Stimulated activated CD8-positive, alpha-beta memory T cell treated with anti-CD3 and anti-CD28 coated beads, Interleukin-15, amount 100 ng/mL, for 24 hours (primary cell): ENCODE measurements around the gene PLCE1.

Source experiments
- DNase-seq: peaks from one replicate; pipeline ENCODE4 v3.0.0-alpha.2; 2020; ENCODE audit warnings: low read depth

The PLCE1 gene

DNA sequence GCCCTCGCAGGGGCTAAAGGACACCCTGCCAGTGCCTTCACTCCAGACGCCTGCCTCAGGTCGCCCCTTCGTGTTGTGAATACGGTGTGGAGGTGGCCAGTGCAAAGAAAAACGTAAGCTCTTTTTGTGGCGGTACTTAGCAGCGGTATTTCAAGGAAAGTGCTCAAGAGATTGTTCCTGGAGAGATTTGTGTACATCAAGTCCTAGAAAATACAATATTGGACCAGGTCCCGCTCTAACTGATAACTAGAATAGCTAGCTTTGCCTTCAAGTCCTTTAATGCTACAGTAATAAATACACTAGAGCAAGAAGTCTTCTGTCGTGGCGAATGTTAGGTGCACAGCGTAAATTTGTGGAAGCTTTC, 689 bp downstream of the PLCE1 start:
- no peak for DNase-seq

DNA sequence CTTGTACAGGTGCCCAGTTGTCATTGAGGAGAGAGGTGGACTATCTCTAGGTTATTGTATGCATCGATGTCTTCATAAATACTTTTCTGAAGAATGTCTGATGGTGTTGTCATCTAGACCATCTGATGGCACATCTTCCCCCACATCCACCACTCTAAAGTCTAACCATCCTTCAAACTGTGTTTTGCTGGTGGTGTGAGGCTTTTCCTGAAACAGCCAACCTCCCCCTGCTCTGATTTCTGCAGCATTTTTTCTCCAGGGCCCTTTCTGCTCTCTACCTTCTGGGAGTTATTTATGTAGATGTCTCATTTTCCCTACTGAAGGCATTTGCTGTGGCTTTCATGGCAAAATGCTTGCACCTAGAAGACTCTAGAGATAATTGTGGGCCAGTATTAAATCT, 1.5 kb downstream of the PLCE1 start:
- no peak for DNase-seq

DNA sequence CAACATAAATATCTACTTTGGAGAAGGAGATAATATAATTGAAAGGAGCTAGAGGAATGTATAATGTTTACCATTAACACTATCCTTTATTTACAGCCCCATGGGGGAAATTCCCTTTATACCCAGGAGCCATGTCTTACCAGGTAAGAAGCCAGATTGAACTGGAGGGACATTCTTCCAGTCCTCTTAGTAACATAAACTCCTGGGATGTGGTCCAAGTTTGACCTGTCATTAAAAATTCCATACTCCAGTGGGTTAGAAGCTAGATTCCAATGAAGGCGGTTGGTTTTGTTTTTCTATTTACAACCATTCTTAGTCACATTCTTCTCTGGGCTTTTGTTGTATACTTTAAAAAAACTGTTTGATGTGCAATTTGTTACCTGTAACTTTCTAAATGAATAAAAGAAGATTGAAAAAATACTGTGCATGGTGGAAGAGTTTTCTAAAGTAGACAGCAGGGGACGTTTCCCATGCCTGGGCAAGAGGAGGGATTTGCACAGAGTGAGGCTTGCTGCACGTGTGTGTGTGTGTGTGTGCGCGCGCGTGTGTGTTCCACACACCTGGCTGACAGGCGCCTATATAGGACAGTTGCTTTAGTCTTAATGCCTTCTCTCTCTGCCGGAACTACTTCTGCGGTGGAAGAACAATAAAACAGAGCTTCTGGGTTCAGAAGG, 2.0 kb downstream of the PLCE1 start:
- DNase-seq: no peak

DNA sequence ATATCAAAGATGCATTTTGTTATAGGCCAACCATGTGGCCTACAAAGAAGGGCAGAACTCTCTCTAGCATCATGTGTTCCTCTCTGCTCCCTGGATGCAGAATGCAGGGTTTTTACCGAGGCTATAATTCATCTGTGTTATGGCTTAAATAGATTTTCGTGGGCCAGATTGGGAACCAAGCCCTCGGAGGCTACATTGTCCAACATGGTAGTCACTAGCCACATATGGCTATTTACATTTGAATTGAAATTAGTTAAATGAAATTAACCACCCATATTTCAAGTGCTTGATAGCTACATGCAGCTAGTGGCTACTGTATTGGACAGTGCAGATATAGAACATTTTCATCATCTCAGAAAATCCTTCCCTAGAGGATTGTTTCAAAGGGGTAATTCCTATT, 2.8 kb downstream of the PLCE1 start:
- no peak for DNase-seq

DNA sequence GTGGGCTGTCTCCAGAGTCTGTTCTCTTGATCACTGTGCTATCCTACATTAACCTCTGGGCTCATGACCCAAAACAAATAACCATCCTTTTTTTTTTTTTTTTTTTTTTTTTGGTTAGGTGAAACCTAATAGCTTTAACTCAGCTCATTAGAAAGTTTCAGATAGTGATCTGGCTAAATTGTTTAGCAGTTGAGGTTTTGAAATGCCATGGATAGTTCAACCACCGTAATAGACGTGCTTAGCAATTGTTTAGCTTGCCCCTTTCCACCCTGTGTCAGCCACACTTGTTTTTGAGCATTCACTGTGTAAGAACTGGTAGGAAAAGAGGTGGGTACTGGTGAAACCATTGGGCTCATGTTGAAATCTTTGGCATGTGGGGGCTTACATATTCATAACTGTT, 3.8 kb downstream of the PLCE1 start:
- DNase-seq: no peak

DNA sequence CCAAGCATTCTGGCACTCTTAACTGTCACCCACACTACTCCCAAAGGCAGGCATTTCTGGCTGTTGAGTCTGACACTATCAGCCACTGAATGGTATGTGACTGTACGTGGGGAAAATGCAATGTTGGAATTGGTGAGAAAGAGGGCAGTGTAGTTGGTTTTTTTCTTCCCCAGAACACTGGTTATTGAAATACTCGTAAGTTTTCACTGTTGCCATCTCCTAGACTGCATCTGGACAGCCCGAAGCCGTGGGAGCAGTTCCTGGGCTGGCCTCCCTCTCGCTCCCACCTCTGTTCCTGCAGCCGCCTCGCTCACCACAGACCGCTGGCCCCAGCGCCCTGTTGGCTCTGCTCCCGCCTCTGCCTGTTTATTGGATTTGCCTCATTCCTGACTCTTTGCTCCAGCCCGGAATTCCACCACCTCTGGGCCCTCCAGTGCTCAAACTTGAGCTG, 5.7 kb downstream of the PLCE1 start:
- DNase-seq: no peak

DNA sequence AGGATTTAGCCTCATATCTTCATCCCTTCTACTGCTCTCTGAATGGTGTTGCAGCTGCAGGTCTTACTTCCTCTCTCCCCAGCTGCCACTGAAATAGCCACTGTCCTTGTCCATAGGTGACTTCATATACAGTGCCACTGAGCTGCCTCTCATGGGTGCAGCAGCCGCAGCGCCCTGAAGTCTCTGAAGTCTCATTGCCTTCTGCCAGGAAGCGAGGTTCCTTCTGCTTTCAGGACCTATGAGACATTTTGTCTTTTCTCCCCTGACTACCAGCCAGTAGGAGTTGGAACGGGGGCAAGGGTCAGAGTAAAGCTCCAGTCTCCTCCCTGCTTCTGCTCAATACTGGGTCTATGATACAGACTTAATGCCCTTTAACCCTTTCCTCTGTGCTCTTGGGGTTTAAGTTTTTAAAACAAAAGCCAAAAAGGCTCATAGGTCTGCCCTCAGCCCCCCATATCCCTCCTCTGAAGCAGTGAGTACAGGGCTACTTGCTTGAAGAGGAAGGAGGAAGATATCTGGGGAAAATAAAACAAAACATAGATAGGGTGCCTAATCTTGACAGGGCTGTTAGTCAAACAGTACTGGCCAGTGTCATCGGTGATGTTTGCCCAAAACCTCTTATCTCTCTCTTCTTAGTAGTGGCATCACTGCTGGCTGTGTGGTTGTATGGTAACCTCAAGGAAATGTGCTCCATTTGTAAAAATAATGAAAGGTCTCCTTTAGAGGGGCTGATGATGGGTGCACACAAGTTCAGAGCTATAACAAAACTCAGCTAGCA, 7.1 kb downstream of the PLCE1 start:
- DNase-seq: no peak

DNA sequence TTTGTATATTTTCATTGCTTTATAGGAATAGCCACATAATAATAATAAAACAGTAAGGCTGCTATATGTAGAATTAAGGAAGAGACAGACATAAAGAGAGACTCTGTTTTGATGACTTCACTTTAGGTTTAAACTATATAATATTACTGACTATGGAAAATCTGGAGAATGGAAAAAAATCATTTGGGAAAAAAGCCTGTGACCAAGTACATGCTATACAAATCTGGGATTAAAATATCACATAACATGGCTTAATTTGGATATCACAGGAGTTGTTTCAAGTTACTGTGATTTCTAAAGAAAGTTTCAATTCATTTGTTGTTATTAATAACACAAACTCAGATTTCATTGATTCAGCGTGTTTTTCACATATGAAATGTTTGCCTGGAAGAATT, 7.7 kb downstream of the PLCE1 start:
- DNase-seq: no peak

DNA sequence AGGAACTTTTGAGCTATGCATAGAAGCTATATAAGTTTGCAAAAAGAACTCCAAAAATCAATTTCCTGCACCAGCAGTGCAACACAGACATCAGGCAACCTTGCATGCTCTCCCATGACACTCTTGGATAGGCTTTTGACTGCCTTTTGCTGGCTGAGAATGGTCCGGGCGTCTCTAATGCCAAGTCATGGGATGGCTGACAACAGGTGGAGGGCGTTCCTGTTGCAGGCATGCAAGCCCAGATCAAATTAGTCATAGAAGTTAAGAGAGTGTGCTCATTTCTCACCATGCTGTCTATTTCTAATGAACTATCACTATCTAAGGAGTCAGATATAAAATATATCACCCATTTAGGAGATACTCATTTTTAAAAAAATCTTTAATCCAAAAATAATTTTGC, 8.4 kb downstream of the PLCE1 start:
- DNase-seq: no peak

DNA sequence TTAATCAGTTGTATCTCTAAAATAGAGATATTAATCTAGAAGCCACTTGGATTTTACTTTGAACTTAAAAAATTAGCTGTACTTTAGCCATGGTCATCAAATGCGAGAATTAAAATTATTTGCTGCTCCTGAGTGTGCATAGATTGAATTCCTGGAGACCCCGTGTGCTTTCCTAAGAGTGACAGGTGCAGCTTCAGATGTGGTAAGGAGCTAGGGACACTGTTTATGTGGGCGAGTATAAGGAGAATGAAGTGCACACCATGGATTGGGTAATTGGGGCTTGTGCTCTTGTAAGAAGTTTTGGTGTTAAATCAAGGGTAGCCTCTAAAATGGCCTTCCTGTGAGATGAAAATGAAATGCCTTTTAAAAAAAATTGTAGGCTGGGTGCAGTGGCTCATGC, 9.8 kb downstream of the PLCE1 start:
- no peak for DNase-seq

DNA sequence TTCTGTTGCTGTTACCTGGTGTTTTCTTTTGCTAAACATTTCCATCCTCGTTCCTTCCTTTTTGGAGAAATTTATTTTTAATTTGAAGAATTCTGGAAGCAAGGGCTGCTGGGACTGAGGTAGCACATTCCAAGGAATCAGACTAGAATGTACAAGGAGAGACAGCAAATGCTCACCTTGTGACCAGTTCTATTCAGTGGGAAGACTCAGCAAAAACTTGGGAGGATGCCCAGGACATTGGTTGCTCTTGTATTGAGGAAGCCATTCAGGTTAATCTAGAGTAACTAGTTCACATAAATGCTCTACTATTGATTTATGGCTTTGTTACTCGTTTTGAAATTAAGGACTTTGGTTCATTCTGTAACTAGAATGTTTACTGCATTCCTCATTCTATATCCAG, 11.3 kb downstream of the PLCE1 start:
- no peak for DNase-seq

DNA sequence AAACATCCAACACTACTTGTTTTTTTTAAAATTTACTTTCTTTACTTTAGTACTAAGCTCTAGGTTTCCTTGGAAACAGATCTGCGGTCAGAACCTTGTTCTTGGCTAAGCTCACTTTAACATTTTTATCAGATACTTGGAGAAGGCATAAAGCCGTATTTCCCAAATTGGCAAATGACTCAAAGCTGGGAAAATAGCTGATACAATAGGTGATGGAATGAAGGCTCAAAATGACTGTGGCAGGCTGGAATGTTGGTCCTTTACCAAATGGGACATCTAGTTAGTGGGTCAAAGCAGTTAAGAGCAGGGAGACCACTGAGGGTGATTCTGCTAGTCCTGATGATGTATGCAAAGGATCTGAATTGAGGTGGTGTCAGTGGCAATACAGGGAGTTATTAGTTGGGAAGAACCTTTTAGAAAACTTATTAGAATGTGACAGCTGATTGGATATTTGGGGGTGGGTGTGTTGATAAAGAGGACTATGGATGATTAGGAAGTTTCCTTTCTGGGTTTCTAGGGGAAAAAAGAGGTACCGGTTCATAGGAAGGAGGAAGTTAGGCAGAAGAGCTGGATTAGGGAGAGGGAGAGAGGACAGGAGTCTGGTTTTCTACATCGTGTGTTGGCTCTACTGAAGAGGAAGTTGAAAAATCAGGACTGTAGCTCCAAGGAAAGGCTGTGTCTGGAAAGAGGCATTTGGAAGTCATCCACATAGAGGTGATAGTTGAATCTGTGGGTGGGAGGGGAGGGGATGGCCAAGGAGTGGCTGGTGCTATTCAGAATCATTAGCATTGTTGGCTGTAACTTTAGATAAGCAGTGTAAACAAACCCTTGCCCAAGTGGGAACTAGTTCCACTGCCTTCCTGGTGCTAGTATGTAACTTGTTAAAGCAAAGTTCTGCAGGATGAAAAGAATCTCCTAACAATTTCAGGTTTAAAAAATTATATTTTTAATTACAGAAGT, 13.1 kb downstream of the PLCE1 start:
- DNase-seq: no peak

DNA sequence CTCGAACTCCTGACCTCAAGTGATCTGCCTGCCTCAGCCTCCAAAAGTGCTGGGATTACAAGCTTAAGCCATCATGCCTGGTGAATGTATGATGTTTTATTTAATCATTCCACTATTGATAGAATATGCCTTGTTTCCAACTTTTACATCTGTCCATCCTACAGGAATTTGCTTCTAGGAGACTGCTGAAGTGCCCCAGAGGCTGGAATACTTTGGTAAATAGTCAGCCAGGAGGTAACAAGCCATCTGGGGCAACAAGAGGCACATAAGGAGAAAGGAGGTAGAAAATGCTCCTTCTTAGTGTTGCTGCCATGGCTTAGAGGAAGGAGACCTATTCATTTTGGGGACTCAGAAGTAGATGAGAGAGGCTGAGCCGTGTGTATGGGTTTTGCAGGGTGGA, 14.8 kb downstream of the PLCE1 start:
- DNase-seq: no peak

DNA sequence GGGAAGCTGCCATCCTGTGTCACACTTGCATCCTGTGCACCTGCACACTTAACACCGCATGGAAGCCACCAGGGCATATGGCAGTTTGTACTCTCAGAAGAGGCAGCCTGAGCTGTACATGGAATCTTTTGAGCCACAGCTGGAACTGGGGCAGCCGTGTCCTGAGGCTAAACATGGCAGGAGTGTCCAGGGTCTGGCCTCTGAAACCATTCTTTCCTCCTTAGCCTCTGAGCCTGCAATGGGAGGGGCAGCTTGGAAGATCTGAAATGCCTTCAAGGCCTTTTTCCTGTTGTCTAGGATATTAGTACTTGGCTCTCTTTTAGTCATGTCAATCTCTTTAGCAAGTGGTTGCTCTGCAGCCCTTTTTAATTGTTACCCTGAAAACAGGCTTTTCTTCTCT, 16.4 kb downstream of the PLCE1 start:
- no peak for DNase-seq

DNA sequence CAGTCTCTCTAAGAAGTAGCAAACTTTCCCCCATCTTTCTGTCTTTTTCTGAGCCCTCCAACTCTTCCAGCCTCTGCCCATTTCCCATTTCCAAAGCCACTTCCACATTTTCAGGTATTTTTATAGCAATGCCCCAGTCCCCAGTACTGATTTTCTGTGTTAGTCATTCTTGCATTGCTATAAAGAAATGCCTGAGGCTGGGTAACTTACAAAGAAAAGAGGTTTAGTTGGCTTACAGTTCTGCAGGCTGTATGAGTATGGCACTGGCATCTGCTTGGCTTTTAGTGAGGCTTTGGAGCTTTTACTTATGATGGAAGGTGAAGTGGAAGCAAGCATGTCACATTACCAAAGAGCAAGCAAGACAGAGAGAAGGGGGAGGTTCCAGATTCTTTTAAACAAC, 17.2 kb downstream of the PLCE1 start:
- DNase-seq: no peak

DNA sequence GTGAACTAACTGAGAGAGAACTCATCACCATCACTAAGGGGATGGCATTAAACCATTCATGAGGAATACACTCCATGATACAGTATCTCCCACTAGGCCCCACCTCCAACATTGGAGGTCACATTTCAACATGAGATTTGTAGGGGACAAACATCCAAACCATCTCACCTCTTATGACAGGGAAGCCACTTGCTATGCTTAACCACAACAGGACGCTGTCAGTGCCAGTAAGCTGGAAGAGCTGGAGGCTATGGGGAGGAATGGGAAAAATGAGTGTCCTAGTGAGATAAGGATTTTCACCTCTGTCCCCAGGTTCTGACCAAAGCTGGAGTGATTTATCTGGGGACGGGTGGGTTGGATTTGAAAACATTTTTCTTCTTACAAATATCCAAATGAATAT, 17.6 kb downstream of the PLCE1 start:
- DNase-seq: no peak

DNA sequence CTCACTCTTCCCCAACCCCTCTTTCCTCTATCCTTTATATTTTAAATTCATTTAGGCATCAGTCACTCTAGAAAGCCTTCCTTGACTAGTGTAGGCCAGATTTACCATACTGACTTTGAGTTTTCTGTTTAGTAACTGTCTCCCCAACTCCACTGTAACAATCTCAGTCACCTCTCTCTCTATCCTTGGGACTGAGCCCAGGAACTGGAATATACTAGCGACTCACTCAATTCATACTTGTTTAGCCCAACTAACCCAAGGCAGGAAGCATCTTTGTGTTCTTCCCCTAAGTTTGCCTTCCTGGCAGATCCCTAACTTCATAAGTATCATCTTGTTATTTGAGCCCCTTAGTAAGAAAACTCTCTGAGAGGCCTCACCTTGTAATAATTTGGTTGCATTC, 19.1 kb downstream of the PLCE1 start:
- no peak for DNase-seq

DNA sequence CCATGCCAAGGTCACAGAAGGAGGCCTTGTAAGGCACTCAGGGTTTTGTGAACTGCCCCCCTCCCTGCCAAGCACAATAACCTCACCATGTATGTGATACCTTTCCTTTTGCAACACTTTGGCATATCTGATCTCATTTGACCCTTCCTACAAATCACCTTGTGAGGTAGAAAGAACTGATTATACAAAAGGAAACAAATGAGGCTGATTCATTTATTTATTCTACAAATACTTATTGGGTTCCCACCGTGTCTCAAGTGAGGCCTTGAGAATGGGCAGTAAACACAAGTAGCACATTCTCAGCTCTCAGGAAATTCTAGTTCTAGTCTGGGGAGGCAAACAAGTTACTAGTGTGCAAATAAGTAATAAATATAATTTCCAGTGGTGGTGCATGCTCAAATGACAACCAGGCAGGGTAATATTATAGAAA, 19.6 kb downstream of the PLCE1 start:
- DNase-seq: no peak

DNA sequence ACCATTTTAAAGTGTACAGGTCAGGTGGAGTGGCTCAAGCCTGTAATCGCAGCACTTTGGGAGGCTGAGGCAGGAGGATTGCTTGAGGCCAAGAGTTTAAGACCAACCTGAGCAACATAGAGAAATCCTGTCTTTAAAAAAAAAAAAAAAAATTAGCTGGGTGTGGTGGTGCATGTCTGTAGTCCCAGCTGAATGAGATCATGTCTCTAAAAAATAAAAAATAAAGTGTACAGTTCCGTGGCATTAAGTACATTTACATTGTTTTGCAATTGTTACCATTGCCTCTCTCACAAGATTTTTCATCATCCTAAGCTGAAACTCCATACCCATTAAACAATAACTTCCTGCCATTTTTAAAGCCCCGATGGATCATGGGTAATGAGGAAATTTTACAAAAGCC, 20.6 kb downstream of the PLCE1 start:
- no peak for DNase-seq

DNA sequence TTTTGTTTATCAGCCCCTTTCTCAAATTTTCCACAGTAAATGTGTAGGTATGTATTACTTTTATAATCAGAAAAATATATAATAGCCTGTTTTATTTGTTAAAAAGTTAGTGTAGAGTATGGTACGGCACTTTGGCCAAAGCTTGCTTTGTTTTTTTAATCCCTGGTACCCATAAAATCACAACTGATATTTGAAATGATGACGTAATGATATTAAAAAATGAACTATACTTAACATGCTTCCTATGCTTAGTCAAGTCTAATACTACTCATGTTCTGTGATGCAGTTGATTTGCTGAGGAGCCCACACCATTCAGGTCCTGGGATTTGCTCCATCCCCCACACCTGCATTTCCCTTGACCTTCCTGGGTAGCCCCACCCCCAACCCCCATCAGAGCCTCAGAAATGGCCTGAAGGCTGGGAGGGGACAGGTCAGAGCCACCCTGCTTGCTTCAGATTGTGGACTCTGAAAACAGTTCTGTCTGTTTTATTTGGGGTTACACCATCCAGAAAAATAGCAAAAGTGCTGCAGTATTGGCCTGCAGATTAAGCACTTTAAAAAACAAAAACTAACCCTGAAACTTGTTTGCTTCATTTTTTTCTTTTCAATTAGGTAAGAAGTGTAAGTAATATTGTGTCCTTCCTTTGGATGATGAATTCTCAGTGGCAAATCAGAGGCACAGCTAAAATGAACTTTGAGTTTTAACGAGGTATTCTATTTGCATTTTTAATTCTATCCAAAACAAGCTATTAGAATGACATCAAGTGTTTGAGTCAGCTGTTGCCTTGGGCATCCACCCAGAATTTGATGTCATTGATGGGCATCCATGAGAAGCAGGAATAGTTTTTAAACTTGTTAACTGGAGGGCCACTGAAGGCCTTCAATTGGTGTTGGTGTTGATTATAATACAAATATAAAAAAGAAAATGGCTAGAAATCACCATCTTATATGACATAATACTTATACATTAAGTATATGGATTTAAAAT, 23.3 kb downstream of the PLCE1 start:
- no peak for DNase-seq

DNA sequence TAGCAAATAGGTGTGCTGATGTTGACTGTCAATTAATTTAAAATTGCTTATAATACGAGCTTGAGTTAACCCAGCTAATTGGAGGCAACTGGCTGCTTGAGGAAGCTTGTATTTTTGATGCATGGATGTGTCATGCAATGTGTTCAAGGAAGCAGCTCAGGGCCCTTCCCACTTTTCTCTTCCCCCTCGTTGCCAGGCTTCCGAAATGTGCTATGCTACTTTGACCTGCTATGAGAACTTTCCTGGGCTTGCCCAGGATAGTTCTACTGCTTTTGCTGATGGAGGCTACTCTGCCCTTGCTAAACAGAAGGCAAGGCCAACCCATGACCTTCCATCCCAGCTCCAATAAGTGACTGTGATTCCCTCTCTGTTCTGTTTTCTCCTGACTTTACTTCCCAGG, 24.4 kb downstream of the PLCE1 start:
- no peak for DNase-seq

DNA sequence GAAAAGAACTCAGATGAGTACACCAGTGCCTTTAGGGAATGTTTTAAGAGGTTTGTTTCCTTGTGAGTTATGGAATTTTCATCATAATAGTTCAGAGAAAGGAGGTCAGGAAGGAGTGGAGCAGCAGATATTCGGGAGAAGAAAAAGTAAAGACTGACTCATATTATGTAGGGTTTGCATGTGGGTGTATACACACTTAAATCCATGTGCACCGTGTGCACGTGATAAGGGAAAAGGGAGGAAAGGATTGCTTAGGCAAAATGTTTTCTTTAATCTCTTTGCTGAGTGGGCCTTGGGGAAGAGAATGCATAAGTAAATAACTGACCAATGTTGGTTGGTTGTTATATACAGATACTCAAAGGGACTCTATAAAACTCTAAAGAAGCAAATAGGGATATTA, 30.2 kb downstream of the PLCE1 start:
- DNase-seq: no peak
